Measurements from ENCODE around the gene HMX3. TPM values are rescaled to one million over a fixed set of nuclear protein-coding genes. Genes with fewer than 3 reads are reported as not detected.

Gene HMX3
- total RNA-seq, 1 experiment from 2014 or later: 15.2 TPM

DNA sequence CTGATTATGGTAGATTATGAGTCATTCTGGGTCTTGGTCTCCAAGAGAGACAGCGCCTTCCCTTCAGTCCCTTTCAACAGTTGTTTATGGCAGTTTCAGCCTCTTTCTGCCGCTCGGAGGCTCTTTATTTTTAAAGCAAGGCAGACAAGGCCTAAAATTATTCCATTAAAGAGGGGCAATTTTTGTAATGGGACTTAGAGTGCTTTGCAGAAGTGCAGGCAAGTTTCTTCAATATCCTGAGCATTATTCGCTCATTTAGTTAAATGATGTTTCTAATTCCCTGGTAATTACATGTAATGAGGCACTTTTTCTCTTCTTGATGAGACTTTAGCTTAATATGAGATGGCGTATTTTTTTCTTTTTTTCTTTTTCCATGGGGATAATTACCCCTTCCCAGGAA is 52.0 kb downstream of the HMX3 start:
- Histone ChIP-seq H3K4me3 (ENCODE audit: low read depth in 2 of 2, low read length in 2 of 2) (no peak overlapping the region), H3K4me1 (ENCODE audit: control insufficient read depth, insufficient read depth, low read length) (no peaks in the 10 kb centered on the region), H3K27ac (ENCODE audit: low read length) (no peak overlapping the region), H3K36me3 (ENCODE audit: control insufficient read depth, insufficient read depth, low read length) (no peaks in the 10 kb centered on the region), H3K9me3 (ENCODE audit: control insufficient read depth, insufficient read depth, low read depth, low read length) (peaks cover 11% of the 10 kb centered on the region; the same call in 1 of the 2 replicates), H3K27me3 (ENCODE audit: control insufficient read depth, insufficient read depth, low read length) (no peaks in the 10 kb centered on the region)
- intact Hi-C loops (cut with micrococcal nuclease; ENCODE audit: unreplicated experiment): no loop called here
- ChIA-PET CTCF (no interaction called here), POLR2A (no interaction called here)
- in situ Hi-C loops (cut with HindIII; ENCODE audit: low pct_unique_long_range_greater_than_20kb, low sequenced_read_pairs): no loop called here
- no peak for ATAC-seq
- no TSS peak for BruUV-seq (replicated peaks)
- DNase-seq (ENCODE audit: low read depth, low spot score): no peak
- TF ChIP-seq, protein P1, sequence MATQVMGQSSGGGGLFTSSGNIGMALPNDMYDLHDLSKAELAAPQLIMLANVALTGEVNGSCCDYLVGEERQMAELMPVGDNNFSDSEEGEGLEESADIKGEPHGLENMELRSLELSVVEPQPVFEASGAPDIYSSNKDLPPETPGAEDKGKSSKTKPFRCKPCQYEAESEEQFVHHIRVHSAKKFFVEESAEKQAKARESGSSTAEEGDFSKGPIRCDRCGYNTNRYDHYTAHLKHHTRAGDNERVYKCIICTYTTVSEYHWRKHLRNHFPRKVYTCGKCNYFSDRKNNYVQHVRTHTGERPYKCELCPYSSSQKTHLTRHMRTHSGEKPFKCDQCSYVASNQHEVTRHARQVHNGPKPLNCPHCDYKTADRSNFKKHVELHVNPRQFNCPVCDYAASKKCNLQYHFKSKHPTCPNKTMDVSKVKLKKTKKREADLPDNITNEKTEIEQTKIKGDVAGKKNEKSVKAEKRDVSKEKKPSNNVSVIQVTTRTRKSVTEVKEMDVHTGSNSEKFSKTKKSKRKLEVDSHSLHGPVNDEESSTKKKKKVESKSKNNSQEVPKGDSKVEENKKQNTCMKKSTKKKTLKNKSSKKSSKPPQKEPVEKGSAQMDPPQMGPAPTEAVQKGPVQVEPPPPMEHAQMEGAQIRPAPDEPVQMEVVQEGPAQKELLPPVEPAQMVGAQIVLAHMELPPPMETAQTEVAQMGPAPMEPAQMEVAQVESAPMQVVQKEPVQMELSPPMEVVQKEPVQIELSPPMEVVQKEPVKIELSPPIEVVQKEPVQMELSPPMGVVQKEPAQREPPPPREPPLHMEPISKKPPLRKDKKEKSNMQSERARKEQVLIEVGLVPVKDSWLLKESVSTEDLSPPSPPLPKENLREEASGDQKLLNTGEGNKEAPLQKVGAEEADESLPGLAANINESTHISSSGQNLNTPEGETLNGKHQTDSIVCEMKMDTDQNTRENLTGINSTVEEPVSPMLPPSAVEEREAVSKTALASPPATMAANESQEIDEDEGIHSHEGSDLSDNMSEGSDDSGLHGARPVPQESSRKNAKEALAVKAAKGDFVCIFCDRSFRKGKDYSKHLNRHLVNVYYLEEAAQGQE (IDR thresholded peaks at IDR 0.05; ENCODE audit: insufficient read depth in 1 of 2, low read depth in 2 of 2, low read length in 1 of 2): no peak
- TF ChIP-seq POLR2AphosphoS5 (IDR thresholded peaks at IDR 0.05; ENCODE audit: low read depth, low read length) (no peak), SIN3A (IDR thresholded peaks at IDR 0.05; ENCODE audit: borderline replicate concordance, insufficient read depth, low read depth, low read length) (no peak), CTCF (IDR thresholded peaks at IDR 0.05) (no peak), TCF7L2 (IDR thresholded peaks at IDR 0.05; ENCODE audit: low read depth, low read length) (no peak)

Other genes starting within 250 kb of the HMX3 start
- not detected for gene FAM24A, start 225.4 kb upstream of the HMX3 start, total RNA-seq (2021; ENCODE audit: unreplicated experiment)
- 21.7 TPM for gene C10orf88, start 181.7 kb upstream of the HMX3 start, total RNA-seq (2021; ENCODE audit: unreplicated experiment)
- 15.8 TPM for gene PSTK, start 155.6 kb upstream of the HMX3 start, total RNA-seq (2021; ENCODE audit: unreplicated experiment)
- 8.6 TPM for gene IKZF5, start 127.2 kb upstream of the HMX3 start, total RNA-seq (2021; ENCODE audit: unreplicated experiment)
- 19.2 TPM for gene ACADSB, start 127.0 kb upstream of the HMX3 start, total RNA-seq (2021; ENCODE audit: unreplicated experiment)
- 2.7 TPM for gene HMX2, start 12.2 kb downstream of the HMX3 start, total RNA-seq (2021; ENCODE audit: unreplicated experiment)
- 237 TPM for gene BUB3, start 18.4 kb downstream of the HMX3 start, total RNA-seq (2021; ENCODE audit: unreplicated experiment)

Measured in Panc1 (cell line).